WTC11 (cell line): ENCODE measurements around the gene BRD4. TPM values are rescaled to one million over a fixed set of nuclear protein-coding genes. Genes with fewer than 3 reads are reported as not detected.

Experiments
- ATAC-seq: fragments of 200-7000 bp; cut with Tn5 transposase; 2 replicates; pipeline ENCODE4 v1.10.0; 2021; ENCODE audit warnings: mild to moderate bottlenecking, moderate library complexity
- CTCF ChIA-PET: fragments of 300-600 bp; sonication (Branson Sonifier 250); formaldehyde crosslinking; loops from one replicate; lab custom pipeline; 2021; ENCODE audit warnings: antibody characterized with exemption; lab: Charles Lee
- POLR2A ChIA-PET: fragments of 350-600 bp; sonication (Branson Sonifier 250); formaldehyde crosslinking; loops from one replicate; lab custom pipeline; 2021; ENCODE audit warnings: antibody characterized with exemption; lab: Charles Lee
- DNase-seq: peaks from one replicate; pipeline ENCODE4 v3.0.0; 2021; ENCODE audit warnings: low spot score
- H3K27ac Mint-ChIP-seq: 2 replicates; pipeline ENCODE4 v1.8.0; 2021; ENCODE audit warnings: mixed read lengths
- H3K27me3 Mint-ChIP-seq: 2 replicates; pipeline ENCODE4 v1.8.0; 2021; ENCODE audit warnings: low read depth, mild to moderate bottlenecking, moderate library complexity, mixed read lengths
- H3K36me3 Mint-ChIP-seq: 2 replicates; pipeline ENCODE4 v1.8.0; 2021; ENCODE audit warnings: mixed read lengths
- H3K4me1 Mint-ChIP-seq: 2 replicates; pipeline ENCODE4 v1.8.0; 2022; ENCODE audit warnings: mixed read lengths
- H3K4me3 Mint-ChIP-seq: 2 replicates; pipeline ENCODE4 v1.8.0; 2021; ENCODE audit warnings: mild to moderate bottlenecking, moderate library complexity, mixed read lengths
- H3K9me3 Mint-ChIP-seq: 2 replicates; pipeline ENCODE4 v1.8.0; 2021; ENCODE audit warnings: mixed read lengths
- IRF2 ChIP-seq: sonication (generic); formaldehyde crosslinking; IDR thresholded peaks from 2 replicates; pipeline ENCODE4 v1.8.0; 2022; ENCODE audit warnings: low read depth, missing genetic modification reagents, borderline replicate concordance
- NFE2L1 ChIP-seq: sonication (generic); formaldehyde crosslinking; IDR thresholded peaks from 2 replicates; pipeline ENCODE4 v1.8.1; 2023; ENCODE audit warnings: missing genetic modification reagents
- PRRX2 ChIP-seq: fragments of 250-450 bp; sonication (Bioruptor Pico); IDR thresholded peaks from 2 replicates; pipeline ENCODE4 v1.8.0; 2021; ENCODE audit warnings: mild to moderate bottlenecking
- RELA ChIP-seq: sonication (generic); formaldehyde crosslinking; IDR thresholded peaks from 2 replicates; pipeline ENCODE4 v1.8.1; 2022; ENCODE audit warnings: missing genetic modification reagents, mild to moderate bottlenecking, borderline replicate concordance
- RORB ChIP-seq: fragments of 250-450 bp; sonication (Bioruptor Pico); IDR thresholded peaks from 2 replicates; pipeline ENCODE4 v1.9.0; 2021; ENCODE audit warnings: mild to moderate bottlenecking
- SMAD4 ChIP-seq: sonication (generic); formaldehyde crosslinking; IDR thresholded peaks from 2 replicates; pipeline ENCODE4 v1.8.0; 2022; ENCODE audit warnings: mild to moderate bottlenecking, missing genetic modification reagents
- ZNF121 ChIP-seq: sonication (generic); formaldehyde crosslinking; IDR thresholded peaks from 2 replicates; pipeline ENCODE4 v1.8.0; 2023; ENCODE audit warnings: missing genetic modification reagents
- ZNF232 ChIP-seq: sonication (generic); formaldehyde crosslinking; IDR thresholded peaks from 2 replicates; pipeline ENCODE4 v1.8.0; 2022; ENCODE audit warnings: mild to moderate bottlenecking, missing genetic modification reagents
- ZNF396 ChIP-seq: fragments of 250-450 bp; sonication (Bioruptor Pico); IDR thresholded peaks from 2 replicates; pipeline ENCODE4 v1.8.0; 2021; ENCODE audit warnings: mild to moderate bottlenecking, moderate library complexity, borderline replicate concordance
- total RNA-seq: library from RNA; stranded (reverse); gene quantifications from 3 replicates; pipeline ENCODE4 v1.2.3, GENCODE V29; 2021
- TF ChIP-seq, protein P1 (sequence below): sonication (generic); formaldehyde crosslinking; conservative IDR thresholded peaks from 2 replicates; pipeline ENCODE4 v1.8.1; 2023; ENCODE audit warnings: mild to moderate bottlenecking, low read depth, missing genetic modification reagents, moderate library complexity
- TF ChIP-seq, protein P2 (sequence below): fragments of 250-450 bp; sonication (Bioruptor Pico); IDR thresholded peaks from 2 replicates; pipeline ENCODE4 v2.1.2; 2022; ENCODE audit warnings: mild to moderate bottlenecking, moderate library complexity
- TF ChIP-seq, protein P3 (sequence below): sonication (generic); formaldehyde crosslinking; IDR thresholded peaks from 2 replicates; pipeline ENCODE4 v1.8.1; 2023; ENCODE audit warnings: mild to moderate bottlenecking, missing genetic modification reagents, borderline replicate concordance
- TF ChIP-seq, protein P4 (sequence below): sonication (generic); formaldehyde crosslinking; IDR thresholded peaks from 2 replicates; pipeline ENCODE4 v1.8.1; 2022; ENCODE audit warnings: missing genetic modification reagents, borderline replicate concordance
- TF ChIP-seq, protein P5 (sequence below): sonication (generic); formaldehyde crosslinking; IDR thresholded peaks from 2 replicates; pipeline ENCODE4 v1.8.0; 2022; ENCODE audit warnings: mild to moderate bottlenecking, missing genetic modification reagents
- TF ChIP-seq, protein P6 (sequence below): fragments of 250-450 bp; sonication (Bioruptor Pico); IDR thresholded peaks from 2 replicates; pipeline ENCODE4 v1.8.0; 2021; ENCODE audit warnings: mild to moderate bottlenecking
- TF ChIP-seq, protein P7 (sequence below): sonication (generic); formaldehyde crosslinking; IDR thresholded peaks from 2 replicates; pipeline ENCODE4 v1.8.0; 2023; ENCODE audit warnings: missing genetic modification reagents, mild to moderate bottlenecking, borderline replicate concordance

The BRD4 gene
- total RNA-seq, 1 experiment from 2014 or later = 128 TPM

DNA sequence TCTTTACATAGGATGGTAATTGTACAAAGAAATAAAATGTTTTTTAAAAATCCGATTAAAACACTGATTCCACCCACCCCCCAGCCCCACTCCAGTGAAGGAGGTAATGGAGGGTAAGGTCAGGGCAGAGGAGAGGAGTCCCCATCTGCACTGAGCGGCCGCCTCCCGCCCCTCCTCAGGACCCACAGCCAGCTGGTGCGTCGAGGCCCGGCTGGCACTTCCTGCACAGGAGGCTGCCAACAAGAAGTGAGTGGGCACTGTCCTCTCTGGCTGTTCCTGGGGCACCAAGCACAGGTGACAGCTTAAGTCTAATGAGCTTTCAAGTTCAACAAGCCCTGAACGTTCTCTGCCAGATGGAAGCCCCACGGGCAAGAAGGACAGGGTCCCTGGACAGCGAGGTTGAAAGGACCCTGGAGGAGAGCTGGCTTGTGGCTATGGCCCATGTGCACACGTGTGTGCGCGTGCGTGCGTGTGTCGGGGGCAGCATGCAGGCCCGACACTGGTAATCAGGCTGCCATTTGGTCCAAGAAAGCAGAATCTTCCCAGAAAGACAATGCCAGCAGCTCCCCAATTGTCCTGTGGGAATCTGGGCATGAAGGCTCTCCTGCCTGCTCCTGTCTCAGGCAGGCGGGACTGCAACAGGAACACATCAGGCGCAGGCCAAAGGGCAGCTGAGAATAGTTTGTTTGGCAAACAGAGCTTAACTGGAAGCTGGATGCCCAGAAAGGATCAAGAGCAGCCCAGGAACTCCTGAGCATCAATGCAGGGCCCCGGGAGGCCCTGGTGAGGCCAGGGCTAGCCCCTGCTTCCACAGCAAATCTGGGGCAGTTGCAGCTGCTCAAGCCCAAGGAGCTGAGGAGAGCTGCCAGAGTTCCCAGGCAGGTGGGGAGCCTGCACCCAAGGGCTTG is 85.0 kb downstream of the BRD4 start:
- TF ChIP-seq ZNF121 (no peak), PRRX2 (no peak), RORB (CRISPR knock-in tag) (no peak), SMAD4 (no peak), IRF2 (no peak), NFE2L1 (CRISPR knock-in tag) (no peak), RELA (CRISPR knock-in tag) (no peak), ZNF232 (CRISPR knock-in tag) (no peak), ZNF396 (CRISPR knock-in tag) (no peak)
- TF ChIP-seq, protein P1, sequence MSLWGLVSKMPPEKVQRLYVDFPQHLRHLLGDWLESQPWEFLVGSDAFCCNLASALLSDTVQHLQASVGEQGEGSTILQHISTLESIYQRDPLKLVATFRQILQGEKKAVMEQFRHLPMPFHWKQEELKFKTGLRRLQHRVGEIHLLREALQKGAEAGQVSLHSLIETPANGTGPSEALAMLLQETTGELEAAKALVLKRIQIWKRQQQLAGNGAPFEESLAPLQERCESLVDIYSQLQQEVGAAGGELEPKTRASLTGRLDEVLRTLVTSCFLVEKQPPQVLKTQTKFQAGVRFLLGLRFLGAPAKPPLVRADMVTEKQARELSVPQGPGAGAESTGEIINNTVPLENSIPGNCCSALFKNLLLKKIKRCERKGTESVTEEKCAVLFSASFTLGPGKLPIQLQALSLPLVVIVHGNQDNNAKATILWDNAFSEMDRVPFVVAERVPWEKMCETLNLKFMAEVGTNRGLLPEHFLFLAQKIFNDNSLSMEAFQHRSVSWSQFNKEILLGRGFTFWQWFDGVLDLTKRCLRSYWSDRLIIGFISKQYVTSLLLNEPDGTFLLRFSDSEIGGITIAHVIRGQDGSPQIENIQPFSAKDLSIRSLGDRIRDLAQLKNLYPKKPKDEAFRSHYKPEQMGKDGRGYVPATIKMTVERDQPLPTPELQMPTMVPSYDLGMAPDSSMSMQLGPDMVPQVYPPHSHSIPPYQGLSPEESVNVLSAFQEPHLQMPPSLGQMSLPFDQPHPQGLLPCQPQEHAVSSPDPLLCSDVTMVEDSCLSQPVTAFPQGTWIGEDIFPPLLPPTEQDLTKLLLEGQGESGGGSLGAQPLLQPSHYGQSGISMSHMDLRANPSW = no peak
- TF ChIP-seq, protein P2, sequence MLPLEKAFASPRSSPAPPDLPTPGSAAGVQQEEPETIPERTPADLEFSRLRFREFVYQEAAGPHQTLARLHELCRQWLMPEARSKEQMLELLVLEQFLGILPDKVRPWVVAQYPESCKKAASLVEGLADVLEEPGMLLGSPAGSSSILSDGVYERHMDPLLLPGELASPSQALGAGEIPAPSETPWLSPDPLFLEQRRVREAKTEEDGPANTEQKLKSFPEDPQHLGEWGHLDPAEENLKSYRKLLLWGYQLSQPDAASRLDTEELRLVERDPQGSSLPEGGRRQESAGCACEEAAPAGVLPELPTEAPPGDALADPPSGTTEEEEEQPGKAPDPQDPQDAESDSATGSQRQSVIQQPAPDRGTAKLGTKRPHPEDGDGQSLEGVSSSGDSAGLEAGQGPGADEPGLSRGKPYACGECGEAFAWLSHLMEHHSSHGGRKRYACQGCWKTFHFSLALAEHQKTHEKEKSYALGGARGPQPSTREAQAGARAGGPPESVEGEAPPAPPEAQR (CRISPR knock-in tag) = no peak
- TF ChIP-seq, protein P3, sequence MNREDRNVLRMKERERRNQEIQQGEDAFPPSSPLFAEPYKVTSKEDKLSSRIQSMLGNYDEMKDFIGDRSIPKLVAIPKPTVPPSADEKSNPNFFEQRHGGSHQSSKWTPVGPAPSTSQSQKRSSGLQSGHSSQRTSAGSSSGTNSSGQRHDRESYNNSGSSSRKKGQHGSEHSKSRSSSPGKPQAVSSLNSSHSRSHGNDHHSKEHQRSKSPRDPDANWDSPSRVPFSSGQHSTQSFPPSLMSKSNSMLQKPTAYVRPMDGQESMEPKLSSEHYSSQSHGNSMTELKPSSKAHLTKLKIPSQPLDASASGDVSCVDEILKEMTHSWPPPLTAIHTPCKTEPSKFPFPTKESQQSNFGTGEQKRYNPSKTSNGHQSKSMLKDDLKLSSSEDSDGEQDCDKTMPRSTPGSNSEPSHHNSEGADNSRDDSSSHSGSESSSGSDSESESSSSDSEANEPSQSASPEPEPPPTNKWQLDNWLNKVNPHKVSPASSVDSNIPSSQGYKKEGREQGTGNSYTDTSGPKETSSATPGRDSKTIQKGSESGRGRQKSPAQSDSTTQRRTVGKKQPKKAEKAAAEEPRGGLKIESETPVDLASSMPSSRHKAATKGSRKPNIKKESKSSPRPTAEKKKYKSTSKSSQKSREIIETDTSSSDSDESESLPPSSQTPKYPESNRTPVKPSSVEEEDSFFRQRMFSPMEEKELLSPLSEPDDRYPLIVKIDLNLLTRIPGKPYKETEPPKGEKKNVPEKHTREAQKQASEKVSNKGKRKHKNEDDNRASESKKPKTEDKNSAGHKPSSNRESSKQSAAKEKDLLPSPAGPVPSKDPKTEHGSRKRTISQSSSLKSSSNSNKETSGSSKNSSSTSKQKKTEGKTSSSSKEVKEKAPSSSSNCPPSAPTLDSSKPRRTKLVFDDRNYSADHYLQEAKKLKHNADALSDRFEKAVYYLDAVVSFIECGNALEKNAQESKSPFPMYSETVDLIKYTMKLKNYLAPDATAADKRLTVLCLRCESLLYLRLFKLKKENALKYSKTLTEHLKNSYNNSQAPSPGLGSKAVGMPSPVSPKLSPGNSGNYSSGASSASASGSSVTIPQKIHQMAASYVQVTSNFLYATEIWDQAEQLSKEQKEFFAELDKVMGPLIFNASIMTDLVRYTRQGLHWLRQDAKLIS (CRISPR knock-in tag) = no peak
- TF ChIP-seq, protein P4, sequence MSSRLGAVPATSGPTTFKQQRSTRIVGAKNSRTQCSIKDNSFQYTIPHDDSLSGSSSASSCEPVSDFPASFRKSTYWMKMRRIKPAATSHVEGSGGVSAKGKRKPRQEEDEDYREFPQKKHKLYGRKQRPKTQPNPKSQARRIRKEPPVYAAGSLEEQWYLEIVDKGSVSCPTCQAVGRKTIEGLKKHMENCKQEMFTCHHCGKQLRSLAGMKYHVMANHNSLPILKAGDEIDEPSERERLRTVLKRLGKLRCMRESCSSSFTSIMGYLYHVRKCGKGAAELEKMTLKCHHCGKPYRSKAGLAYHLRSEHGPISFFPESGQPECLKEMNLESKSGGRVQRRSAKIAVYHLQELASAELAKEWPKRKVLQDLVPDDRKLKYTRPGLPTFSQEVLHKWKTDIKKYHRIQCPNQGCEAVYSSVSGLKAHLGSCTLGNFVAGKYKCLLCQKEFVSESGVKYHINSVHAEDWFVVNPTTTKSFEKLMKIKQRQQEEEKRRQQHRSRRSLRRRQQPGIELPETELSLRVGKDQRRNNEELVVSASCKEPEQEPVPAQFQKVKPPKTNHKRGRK (CRISPR knock-in tag) = no peak
- TF ChIP-seq, all 79 proteins: peak for 0
- Mint-ChIP-seq H3K27me3 (no peaks in the 10 kb centered on the region), H3K36me3 (peaks cover 41% of the 10 kb centered on the region), H3K9me3 (no peaks in the 10 kb centered on the region), H3K4me3 (no peak overlapping the region), H3K27ac (no peak overlapping the region), H3K4me1 (peaks cover 6% of the 10 kb centered on the region)
- ATAC-seq (no peak), DNase-seq (no peak)
- POLR2A ChIA-PET = no interaction called here
- CTCF ChIA-PET = no interaction called here

DNA sequence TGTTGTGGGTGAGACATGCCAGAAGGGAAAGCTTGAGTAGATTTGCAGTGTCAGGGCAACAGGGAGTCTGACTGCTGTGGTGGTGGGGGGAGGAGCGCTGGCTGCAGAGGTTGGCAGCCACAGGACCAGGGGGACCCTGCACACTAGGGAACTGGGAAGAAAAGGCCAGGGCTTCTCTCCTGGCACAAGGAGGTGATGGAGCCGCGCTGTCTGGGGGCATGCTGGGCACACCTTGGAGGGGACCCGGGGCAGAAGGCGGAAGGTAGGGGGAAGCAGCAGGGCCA is 86.2 kb downstream of the BRD4 start:
- ChIA-PET CTCF (interaction anchor here (2.1 kb wide), 1 partner anchor 14 kb away, joined by 10 read pairs; the partner anchor contains the start of gene EPHX3), POLR2A (no interaction called here)
- H3K4me3 Mint-ChIP-seq = no peak overlapping the region
- no peak for ATAC-seq
- H3K27me3 Mint-ChIP-seq = no peaks in the 10 kb centered on the region
- DNase-seq = no peak
- no peaks in the 10 kb centered on the region for H3K4me1 Mint-ChIP-seq
- H3K9me3 Mint-ChIP-seq = no peaks in the 10 kb centered on the region
- H3K36me3 Mint-ChIP-seq = peaks cover 37% of the 10 kb centered on the region
- peak overlapping the region; percentile 13; the same call in 1 of the 2 replicates for H3K27ac Mint-ChIP-seq
- TF ChIP-seq, protein P5, sequence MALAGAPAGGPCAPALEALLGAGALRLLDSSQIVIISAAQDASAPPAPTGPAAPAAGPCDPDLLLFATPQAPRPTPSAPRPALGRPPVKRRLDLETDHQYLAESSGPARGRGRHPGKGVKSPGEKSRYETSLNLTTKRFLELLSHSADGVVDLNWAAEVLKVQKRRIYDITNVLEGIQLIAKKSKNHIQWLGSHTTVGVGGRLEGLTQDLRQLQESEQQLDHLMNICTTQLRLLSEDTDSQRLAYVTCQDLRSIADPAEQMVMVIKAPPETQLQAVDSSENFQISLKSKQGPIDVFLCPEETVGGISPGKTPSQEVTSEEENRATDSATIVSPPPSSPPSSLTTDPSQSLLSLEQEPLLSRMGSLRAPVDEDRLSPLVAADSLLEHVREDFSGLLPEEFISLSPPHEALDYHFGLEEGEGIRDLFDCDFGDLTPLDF (CRISPR knock-in tag) = no peak
- TF ChIP-seq, protein P6, sequence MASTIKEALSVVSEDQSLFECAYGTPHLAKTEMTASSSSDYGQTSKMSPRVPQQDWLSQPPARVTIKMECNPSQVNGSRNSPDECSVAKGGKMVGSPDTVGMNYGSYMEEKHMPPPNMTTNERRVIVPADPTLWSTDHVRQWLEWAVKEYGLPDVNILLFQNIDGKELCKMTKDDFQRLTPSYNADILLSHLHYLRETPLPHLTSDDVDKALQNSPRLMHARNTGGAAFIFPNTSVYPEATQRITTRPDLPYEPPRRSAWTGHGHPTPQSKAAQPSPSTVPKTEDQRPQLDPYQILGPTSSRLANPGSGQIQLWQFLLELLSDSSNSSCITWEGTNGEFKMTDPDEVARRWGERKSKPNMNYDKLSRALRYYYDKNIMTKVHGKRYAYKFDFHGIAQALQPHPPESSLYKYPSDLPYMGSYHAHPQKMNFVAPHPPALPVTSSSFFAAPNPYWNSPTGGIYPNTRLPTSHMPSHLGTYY (CRISPR knock-in tag) = no peak
- TF ChIP-seq, protein P7, sequence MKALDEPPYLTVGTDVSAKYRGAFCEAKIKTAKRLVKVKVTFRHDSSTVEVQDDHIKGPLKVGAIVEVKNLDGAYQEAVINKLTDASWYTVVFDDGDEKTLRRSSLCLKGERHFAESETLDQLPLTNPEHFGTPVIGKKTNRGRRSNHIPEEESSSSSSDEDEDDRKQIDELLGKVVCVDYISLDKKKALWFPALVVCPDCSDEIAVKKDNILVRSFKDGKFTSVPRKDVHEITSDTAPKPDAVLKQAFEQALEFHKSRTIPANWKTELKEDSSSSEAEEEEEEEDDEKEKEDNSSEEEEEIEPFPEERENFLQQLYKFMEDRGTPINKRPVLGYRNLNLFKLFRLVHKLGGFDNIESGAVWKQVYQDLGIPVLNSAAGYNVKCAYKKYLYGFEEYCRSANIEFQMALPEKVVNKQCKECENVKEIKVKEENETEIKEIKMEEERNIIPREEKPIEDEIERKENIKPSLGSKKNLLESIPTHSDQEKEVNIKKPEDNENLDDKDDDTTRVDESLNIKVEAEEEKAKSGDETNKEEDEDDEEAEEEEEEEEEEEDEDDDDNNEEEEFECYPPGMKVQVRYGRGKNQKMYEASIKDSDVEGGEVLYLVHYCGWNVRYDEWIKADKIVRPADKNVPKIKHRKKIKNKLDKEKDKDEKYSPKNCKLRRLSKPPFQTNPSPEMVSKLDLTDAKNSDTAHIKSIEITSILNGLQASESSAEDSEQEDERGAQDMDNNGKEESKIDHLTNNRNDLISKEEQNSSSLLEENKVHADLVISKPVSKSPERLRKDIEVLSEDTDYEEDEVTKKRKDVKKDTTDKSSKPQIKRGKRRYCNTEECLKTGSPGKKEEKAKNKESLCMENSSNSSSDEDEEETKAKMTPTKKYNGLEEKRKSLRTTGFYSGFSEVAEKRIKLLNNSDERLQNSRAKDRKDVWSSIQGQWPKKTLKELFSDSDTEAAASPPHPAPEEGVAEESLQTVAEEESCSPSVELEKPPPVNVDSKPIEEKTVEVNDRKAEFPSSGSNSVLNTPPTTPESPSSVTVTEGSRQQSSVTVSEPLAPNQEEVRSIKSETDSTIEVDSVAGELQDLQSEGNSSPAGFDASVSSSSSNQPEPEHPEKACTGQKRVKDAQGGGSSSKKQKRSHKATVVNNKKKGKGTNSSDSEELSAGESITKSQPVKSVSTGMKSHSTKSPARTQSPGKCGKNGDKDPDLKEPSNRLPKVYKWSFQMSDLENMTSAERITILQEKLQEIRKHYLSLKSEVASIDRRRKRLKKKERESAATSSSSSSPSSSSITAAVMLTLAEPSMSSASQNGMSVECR (CRISPR knock-in tag) = no peak
